HUES64 (cell line): ENCODE measurements around the gene TSTD2.

ENCODE experiments used
- H3K27ac ChIP-seq: 2 replicates; pipeline ENCODE4 v1.7.0; 2013; ENCODE audit warnings: low read depth, low read length, inconsistent platforms
- H3K27me3 ChIP-seq: 2 replicates; pipeline ENCODE4 v1.6.1; 2013; ENCODE audit warnings: mild to moderate bottlenecking, low read length; ENCODE audit not compliant: insufficient read depth
- H3K36me3 ChIP-seq: 2 replicates; pipeline ENCODE4 v1.6.1; 2013; ENCODE audit warnings: mild to moderate bottlenecking, low read length; ENCODE audit not compliant: insufficient read depth
- H3K4me1 ChIP-seq: 2 replicates; pipeline ENCODE4 v1.6.1; 2013; ENCODE audit warnings: mild to moderate bottlenecking, low read length, moderate library complexity; ENCODE audit not compliant: insufficient read depth
- H3K4me3 ChIP-seq: 2 replicates; pipeline ENCODE4 v1.5.1; 2013; ENCODE audit warnings: mild to moderate bottlenecking, low read length, moderate library complexity
- H3K9ac ChIP-seq: 2 replicates; pipeline ENCODE4 v1.6.1; 2013; ENCODE audit warnings: mild to moderate bottlenecking, low read depth, low read length
- H3K9me3 ChIP-seq: 2 replicates; pipeline ENCODE4 v1.6.1; 2013; ENCODE audit warnings: low read depth, low read length; ENCODE audit not compliant: insufficient read depth
- WGBS: fragments of 150-250, 120-280 bp; methylation state at CpG from one replicate; pipeline ENCODE4 v1.1.7; 2013; ENCODE audit warnings: missing lambda C conversion rate; 5-methylcytosine and 5-hydroxymethylcytosine counted together

TSTD2 gene

GRCh38 chr9:97572196-97572891 lies 60.8 kb downstream of the TSTD2 start:
- Histone ChIP-seq H3K4me3 (no peak overlapping the region), H3K36me3 (no peaks in the 10 kb centered on the region), H3K4me1 (no peaks in the 10 kb centered on the region), H3K9me3 (no peaks in the 10 kb centered on the region), H3K9ac (no peak overlapping the region), H3K27me3 (no peaks in the 10 kb centered on the region), H3K27ac (no peak overlapping the region)
- WGBS: 80% methylated on average over 9 of the region's 9 CpGs

- H3K4me1 ChIP-seq: no peaks in the 10 kb centered on the region
- H3K36me3 ChIP-seq: no peaks in the 10 kb centered on the region
- WGBS: 97% methylated on average over 1 of the region's 1 CpG
- H3K9me3 ChIP-seq: no peaks in the 10 kb centered on the region
- H3K27ac ChIP-seq: no peak overlapping the region
- no peak overlapping the region for H3K4me3 ChIP-seq
- H3K27me3 ChIP-seq: no peaks in the 10 kb centered on the region
- H3K9ac ChIP-seq: no peak overlapping the region
Measured at GRCh38 chr9:97571664-97572063, 61.5 kb downstream of the TSTD2 start.

GRCh38 chr9:97570899-97571298 lies 62.3 kb downstream of the TSTD2 start:
- H3K9ac ChIP-seq: no peak overlapping the region
- no peaks in the 10 kb centered on the region for H3K36me3 ChIP-seq
- H3K27ac ChIP-seq: no peak overlapping the region
- H3K9me3 ChIP-seq: no peaks in the 10 kb centered on the region
- WGBS: 93% methylated on average over 6 of the region's 6 CpGs
- no peak overlapping the region for H3K4me3 ChIP-seq
- H3K27me3 ChIP-seq: no peaks in the 10 kb centered on the region
- H3K4me1 ChIP-seq: no peaks in the 10 kb centered on the region

- H3K27me3 ChIP-seq: no peaks in the 10 kb centered on the region
- H3K4me1 ChIP-seq: peaks cover 7% of the 10 kb centered on the region; the same call in 1 of the 2 replicates
- H3K36me3 ChIP-seq: no peaks in the 10 kb centered on the region
- H3K9me3 ChIP-seq: no peaks in the 10 kb centered on the region
- 95% methylated on average over 11 of the region's 11 CpGs for WGBS
- H3K27ac ChIP-seq: no peak overlapping the region
- no peak overlapping the region for H3K9ac ChIP-seq
- H3K4me3 ChIP-seq: no peak overlapping the region
Measured at GRCh38 chr9:97568461-97569275, 64.5 kb downstream of the TSTD2 start.

GRCh38 chr9:97567894-97568202 lies 65.3 kb downstream of the TSTD2 start:
- 85% methylated on average over 4 of the region's 4 CpGs for WGBS
- Histone ChIP-seq H3K27ac (no peak overlapping the region), H3K36me3 (no peaks in the 10 kb centered on the region), H3K4me1 (peaks cover 7% of the 10 kb centered on the region; the same call in 1 of the 2 replicates), H3K4me3 (no peak overlapping the region), H3K9me3 (no peaks in the 10 kb centered on the region), H3K27me3 (no peaks in the 10 kb centered on the region), H3K9ac (no peak overlapping the region)

GRCh38 chr9:97567182-97567893 lies 65.8 kb downstream of the TSTD2 start:
- peaks cover 7% of the 10 kb centered on the region; the same call in 1 of the 2 replicates for H3K4me1 ChIP-seq
- H3K9ac ChIP-seq: no peak overlapping the region
- no peaks in the 10 kb centered on the region for H3K36me3 ChIP-seq
- no peak overlapping the region for H3K4me3 ChIP-seq
- WGBS: 84% methylated on average over 9 of the region's 9 CpGs
- H3K9me3 ChIP-seq: no peaks in the 10 kb centered on the region
- H3K27ac ChIP-seq: no peak overlapping the region
- no peaks in the 10 kb centered on the region for H3K27me3 ChIP-seq

- H3K4me1 ChIP-seq: peaks cover 7% of the 10 kb centered on the region; the same call in 1 of the 2 replicates
- H3K4me3 ChIP-seq: no peak overlapping the region
- no peak overlapping the region for H3K27ac ChIP-seq
- WGBS: 76% methylated on average over 5 of the region's 5 CpGs
- H3K27me3 ChIP-seq: no peaks in the 10 kb centered on the region
- no peaks in the 10 kb centered on the region for H3K36me3 ChIP-seq
- no peak overlapping the region for H3K9ac ChIP-seq
- no peaks in the 10 kb centered on the region for H3K9me3 ChIP-seq
Measured at GRCh38 chr9:97565262-97565661, 67.9 kb downstream of the TSTD2 start.

- 67% methylated on average over 14 of the region's 14 CpGs for WGBS
- Histone ChIP-seq H3K9me3 (no peaks in the 10 kb centered on the region), H3K36me3 (no peaks in the 10 kb centered on the region), H3K27me3 (no peaks in the 10 kb centered on the region), H3K4me3 (no peak overlapping the region), H3K9ac (no peak overlapping the region), H3K4me1 (peaks cover 7% of the 10 kb centered on the region; the same call in 1 of the 2 replicates), H3K27ac (no peak overlapping the region)
Measured at GRCh38 chr9:97564291-97565175, 68.6 kb downstream of the TSTD2 start.

- 90% methylated on average over 13 of the region's 13 CpGs for WGBS
- no peaks in the 10 kb centered on the region for H3K36me3 ChIP-seq
- H3K9ac ChIP-seq: no peak overlapping the region
- H3K27me3 ChIP-seq: no peaks in the 10 kb centered on the region
- H3K4me1 ChIP-seq: peaks cover 7% of the 10 kb centered on the region; the same call in 1 of the 2 replicates
- no peaks in the 10 kb centered on the region for H3K9me3 ChIP-seq
- no peak overlapping the region for H3K4me3 ChIP-seq
- no peak overlapping the region for H3K27ac ChIP-seq
Measured at GRCh38 chr9:97563458-97564135, 69.6 kb downstream of the TSTD2 start.

GRCh38 chr9:97562542-97562941 lies 70.6 kb downstream of the TSTD2 start:
- no peak overlapping the region for H3K27ac ChIP-seq
- no peaks in the 10 kb centered on the region for H3K9me3 ChIP-seq
- no peak overlapping the region for H3K4me3 ChIP-seq
- H3K36me3 ChIP-seq: no peaks in the 10 kb centered on the region
- H3K9ac ChIP-seq: no peak overlapping the region
- no peaks in the 10 kb centered on the region for H3K27me3 ChIP-seq
- 92% methylated on average over 5 of the region's 5 CpGs for WGBS
- peaks cover 11% of the 10 kb centered on the region for H3K4me1 ChIP-seq
